Liver (tissue), 3 donors: ENCODE measurements around the gene ARHGAP5.

Experiments
- EGR1 ChIP-seq, 2 donors: IDR thresholded peaks; 2 replicates each; pipeline ENCODE4 v1.6.1; 2016 to 2018; ENCODE audit warnings: antibody characterized with exemption in 2 of 2, low read depth in 2 of 2
- GABPA ChIP-seq, 2 donors: IDR thresholded peaks in 1 of 2; conservative IDR thresholded peaks in 1 of 2; 2 replicates each; pipeline ENCODE4 v1.6.1; 2016; ENCODE audit warnings: antibody characterized with exemption in 2 of 2, mild to moderate bottlenecking in 1 of 2, moderate library complexity in 1 of 2
- SP1 ChIP-seq: IDR thresholded peaks from 2 replicates; pipeline ENCODE4 v1.6.1; 2018; ENCODE audit warnings: antibody characterized with exemption, mild to moderate bottlenecking
- TAF1 ChIP-seq: conservative IDR thresholded peaks from 2 replicates; pipeline ENCODE4 v1.6.1; 2016; ENCODE audit warnings: antibody characterized with exemption, mild to moderate bottlenecking
- YY1 ChIP-seq: IDR thresholded peaks from 2 replicates; pipeline ENCODE4 v1.6.1; 2016; ENCODE audit warnings: antibody characterized with exemption, mild to moderate bottlenecking
- TF ChIP-seq, protein P1 (sequence below): fragments of 150-350 bp; IDR thresholded peaks from 2 replicates; pipeline ENCODE4 v1.5.1; 2017; ENCODE audit warnings: improper control_type of control experiment, low read depth, low read length; ENCODE audit not compliant: missing input control
- TF ChIP-seq, protein P2 (sequence below): IDR thresholded peaks from 2 replicates; pipeline ENCODE4 v1.6.1; 2016; ENCODE audit warnings: antibody characterized with exemption
- donor health status: healthy.
- donor health status: healthy.

DNA sequence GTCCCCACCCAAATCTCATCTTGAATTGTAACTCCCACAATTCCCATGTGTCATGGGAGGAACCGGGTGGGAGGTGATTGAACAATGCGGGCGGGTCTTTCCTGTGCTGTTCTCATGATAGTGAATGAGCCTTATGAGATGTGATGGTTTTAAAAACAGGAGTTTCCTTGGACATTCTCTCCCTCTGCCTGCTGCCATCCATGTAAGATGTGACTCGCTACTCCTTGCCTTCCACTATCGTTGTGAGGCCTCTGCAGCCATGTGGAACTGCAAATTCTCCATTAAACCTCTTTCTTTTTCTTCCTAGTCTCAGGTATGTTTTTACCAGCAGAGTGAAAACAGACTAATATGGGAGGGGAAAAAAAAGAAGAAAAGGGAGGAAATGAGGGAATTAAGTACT lies 22.6 kb upstream of the ARHGAP5 start:
- TF ChIP-seq, protein P1, sequence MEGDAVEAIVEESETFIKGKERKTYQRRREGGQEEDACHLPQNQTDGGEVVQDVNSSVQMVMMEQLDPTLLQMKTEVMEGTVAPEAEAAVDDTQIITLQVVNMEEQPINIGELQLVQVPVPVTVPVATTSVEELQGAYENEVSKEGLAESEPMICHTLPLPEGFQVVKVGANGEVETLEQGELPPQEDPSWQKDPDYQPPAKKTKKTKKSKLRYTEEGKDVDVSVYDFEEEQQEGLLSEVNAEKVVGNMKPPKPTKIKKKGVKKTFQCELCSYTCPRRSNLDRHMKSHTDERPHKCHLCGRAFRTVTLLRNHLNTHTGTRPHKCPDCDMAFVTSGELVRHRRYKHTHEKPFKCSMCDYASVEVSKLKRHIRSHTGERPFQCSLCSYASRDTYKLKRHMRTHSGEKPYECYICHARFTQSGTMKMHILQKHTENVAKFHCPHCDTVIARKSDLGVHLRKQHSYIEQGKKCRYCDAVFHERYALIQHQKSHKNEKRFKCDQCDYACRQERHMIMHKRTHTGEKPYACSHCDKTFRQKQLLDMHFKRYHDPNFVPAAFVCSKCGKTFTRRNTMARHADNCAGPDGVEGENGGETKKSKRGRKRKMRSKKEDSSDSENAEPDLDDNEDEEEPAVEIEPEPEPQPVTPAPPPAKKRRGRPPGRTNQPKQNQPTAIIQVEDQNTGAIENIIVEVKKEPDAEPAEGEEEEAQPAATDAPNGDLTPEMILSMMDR, result no peak
- no peak for TF ChIP-seq TAF1
- no peak for TF ChIP-seq GABPA (IDR thresholded peaks at IDR 0.05 in 1 of 2, conservative IDR thresholded peaks at IDR 0.05 in 1 of 2)
- no peak for TF ChIP-seq YY1
- no peak for TF ChIP-seq EGR1 (IDR thresholded peaks at IDR 0.05; ENCODE audit: low read depth in 2 of 2)
- TF ChIP-seq, protein P2, sequence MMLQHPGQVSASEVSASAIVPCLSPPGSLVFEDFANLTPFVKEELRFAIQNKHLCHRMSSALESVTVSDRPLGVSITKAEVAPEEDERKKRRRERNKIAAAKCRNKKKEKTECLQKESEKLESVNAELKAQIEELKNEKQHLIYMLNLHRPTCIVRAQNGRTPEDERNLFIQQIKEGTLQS, result no peak
- no peak for TF ChIP-seq SP1
